Measurements from ENCODE around the gene LSM11.
A peak's percentile ranks its signal among the peaks of the same experiment; 100 is the strongest.

The LSM11 gene

GRCh38 chr5:157734436-157734835, 9.1 kb upstream of the LSM11 start:
- no peak for DNase-seq

GRCh38 chr5:157735991-157736390, 7.5 kb upstream of the LSM11 start:
- DNase-seq = no peak

GRCh38 chr5:157739388-157740228, 3.9 kb upstream of the LSM11 start:
- DNase-seq = no peak

- no peak for DNase-seq
Measured at GRCh38 chr5:157740229-157740610, 3.3 kb upstream of the LSM11 start.

GRCh38 chr5:157741131-157741530, 2.4 kb upstream of the LSM11 start:
- no peak for DNase-seq

GRCh38 chr5:157744051-157745011, 819 bp downstream of the LSM11 start:
- no peak for DNase-seq

- DNase-seq = no peak
Measured at GRCh38 chr5:157745041-157745456, 1.5 kb downstream of the LSM11 start.

- DNase-seq = no peak
Measured at GRCh38 chr5:157747173-157747740, 3.7 kb downstream of the LSM11 start.

GRCh38 chr5:157747766-157748700, 4.5 kb downstream of the LSM11 start:
- DNase-seq = no peak

- DNase-seq = no peak
Measured at GRCh38 chr5:157748760-157749461, 5.4 kb downstream of the LSM11 start.

GRCh38 chr5:157749462-157749799, 5.9 kb downstream of the LSM11 start:
- DNase-seq = no peak

GRCh38 chr5:157750320-157750719, 6.8 kb downstream of the LSM11 start:
- DNase-seq = no peak

GRCh38 chr5:157756122-157756521, 12.6 kb downstream of the LSM11 start:
- DNase-seq = no peak

GRCh38 chr5:157758706-157759105, 15.2 kb downstream of the LSM11 start:
- DNase-seq = no peak

GRCh38 chr5:157761690-157762621, 18.4 kb downstream of the LSM11 start:
- peak; percentile 31 for DNase-seq

- no peak for DNase-seq
Measured at GRCh38 chr5:157764531-157764930, 21.0 kb downstream of the LSM11 start.

- no peak for DNase-seq
Measured at GRCh38 chr5:157766442-157766841, 22.9 kb downstream of the LSM11 start.

- no peak for DNase-seq
Measured at GRCh38 chr5:157766902-157767301, 23.4 kb downstream of the LSM11 start.

GRCh38 chr5:157767689-157768088, 24.2 kb downstream of the LSM11 start:
- no peak for DNase-seq

- DNase-seq = no peak
Measured at GRCh38 chr5:157770665-157771064, 27.2 kb downstream of the LSM11 start.

Measured in central memory CD4-positive, alpha-beta T cell (primary cell).